Activated gamma-delta T cell (primary cell): ENCODE data around the gene PEDS1.
"Not testable (repeated sequence)": the region's sequence is repeated elsewhere in the genome, so short reads cannot be mapped to it uniquely, and the experiment has no call there.

ENCODE experiments used
- DNase-seq: peaks from one replicate; lab custom pipeline; 2025; lab: John Stamatoyannopoulos, UW

The PEDS1 gene

DNA sequence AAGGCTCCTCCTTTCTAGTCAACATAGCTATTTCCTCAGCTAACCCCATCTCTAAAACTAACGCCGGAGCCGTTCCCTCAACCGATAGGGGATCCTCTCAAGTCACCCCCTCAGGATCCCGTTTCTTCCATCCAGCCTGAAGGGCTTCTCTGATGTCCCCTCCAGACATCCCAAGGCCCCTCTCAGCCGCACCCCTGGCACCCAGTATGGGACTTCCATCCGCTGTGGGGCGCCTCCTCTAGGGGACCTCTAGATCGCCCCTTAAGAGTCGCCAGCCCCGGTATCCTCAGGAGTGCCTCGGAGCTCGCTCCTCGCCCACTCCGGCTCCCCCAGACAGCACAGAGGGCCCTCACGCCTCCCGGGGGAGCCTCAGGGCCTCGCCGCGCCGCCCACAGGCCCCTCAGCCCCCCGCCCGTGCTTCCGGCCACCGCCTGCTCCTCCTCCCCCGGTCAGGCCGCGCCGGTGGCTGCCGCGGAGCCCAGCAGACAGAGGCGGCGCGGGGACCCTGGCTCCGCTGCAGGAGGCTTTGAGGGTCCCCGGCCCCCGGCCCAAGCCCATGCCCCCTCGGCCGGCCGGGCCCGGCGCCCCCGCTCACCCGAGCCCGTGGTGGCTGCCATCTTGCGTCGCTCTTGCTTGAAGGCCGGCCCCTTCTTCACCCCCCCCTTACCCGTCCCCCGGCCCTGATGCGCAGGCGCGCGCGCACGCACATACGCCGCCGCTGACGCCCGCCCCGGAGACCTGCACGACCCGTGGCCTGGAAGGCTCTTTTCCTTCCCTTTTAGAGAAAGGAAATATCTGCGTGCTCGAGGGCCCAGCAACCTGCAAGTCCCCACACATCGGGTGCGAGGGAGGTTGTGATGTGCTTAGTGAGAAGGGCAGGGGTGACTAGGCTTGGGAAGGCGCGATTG is 40.8 kb downstream of the PEDS1 start, which contains the start of gene UBE2V1:
Gene UBE2V1 (minus strand): TSS at position 639 of the 908 bp plus-strand sequence. CDS start 22 bp downstream, at position 617.
- peak; percentile 89 for DNase-seq

- DNase-seq, result no peak
These were observed 41.6 kb downstream of the PEDS1 start for GRCh38 chr20:50111829-50112495.

- DNase-seq, result no peak
These were observed 42.2 kb downstream of the PEDS1 start for GRCh38 chr20:50111120-50111828.

DNA sequence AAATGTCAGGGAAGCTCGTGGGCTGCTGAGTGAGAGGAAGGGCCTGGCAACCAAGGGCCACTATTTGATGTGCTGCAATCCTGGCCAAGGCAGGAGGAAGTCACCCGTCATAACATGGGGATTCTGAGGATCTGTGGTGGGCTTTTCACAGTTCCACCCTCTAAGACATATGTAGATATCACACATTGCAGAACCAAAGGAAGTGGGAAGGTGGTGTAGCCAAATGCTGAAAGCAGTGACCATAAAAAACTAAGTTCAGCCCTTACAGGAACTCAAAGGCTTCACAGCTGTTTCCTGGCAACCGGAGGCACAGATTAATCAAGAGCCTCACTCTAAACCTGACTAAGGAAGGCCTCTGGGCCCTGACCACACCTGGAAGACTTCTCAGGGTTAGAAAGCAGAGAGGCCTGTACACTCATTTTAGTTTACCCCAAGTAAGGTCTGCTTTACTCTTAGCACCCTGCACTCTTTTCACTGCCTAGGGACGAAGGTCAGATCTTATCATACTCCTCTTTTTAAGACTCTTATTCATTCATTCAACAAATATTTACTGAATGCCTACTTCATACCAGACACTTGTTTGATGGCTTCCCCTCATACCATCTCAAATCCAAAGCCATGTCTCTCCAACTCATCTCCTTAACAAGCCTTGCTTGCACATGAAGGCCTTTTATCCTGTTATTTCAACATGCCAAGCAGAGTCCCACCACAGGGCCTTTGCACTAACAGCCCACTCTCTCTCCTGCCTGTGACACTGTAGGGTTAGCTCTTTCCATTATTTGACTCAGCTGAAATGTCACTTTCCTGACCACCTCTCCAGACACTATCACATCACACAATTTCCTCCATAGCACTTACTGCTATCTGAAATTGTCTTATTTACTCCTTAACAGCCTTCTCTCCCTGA is 43.1 kb downstream of the PEDS1 start:
- no peak for DNase-seq

DNA sequence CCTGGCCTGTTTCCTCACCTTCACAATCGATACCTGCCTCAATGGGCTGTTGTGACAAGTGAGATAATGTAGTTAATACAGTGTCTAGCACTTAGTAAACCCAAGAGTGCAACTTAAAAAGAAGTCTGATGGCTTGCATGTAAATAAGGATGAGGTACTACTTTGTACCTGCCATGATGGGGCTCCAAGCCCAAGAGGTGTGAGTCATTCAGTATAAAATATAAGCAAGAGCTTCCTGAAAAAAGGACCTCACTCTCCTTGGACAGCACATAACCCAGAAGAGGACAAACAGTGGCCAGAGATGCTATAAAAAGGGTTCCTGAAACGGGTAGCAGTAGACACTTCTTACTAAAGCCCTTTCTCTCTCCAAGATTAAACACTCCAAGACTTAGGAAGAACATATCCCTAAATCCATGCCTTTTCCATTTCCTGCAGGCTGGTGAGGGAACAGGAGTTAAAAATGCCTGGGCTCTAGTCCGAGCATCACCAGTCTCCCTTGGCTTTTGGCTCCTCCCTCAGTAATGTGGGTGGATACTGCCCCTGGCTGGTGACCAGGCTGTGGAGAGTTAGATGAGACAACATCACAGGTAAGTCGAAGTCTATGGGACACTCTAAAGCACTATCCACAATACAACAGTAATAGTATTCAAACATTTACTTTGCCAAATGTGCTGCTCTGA is 44.8 kb downstream of the PEDS1 start:
- DNase-seq, result no peak

DNA sequence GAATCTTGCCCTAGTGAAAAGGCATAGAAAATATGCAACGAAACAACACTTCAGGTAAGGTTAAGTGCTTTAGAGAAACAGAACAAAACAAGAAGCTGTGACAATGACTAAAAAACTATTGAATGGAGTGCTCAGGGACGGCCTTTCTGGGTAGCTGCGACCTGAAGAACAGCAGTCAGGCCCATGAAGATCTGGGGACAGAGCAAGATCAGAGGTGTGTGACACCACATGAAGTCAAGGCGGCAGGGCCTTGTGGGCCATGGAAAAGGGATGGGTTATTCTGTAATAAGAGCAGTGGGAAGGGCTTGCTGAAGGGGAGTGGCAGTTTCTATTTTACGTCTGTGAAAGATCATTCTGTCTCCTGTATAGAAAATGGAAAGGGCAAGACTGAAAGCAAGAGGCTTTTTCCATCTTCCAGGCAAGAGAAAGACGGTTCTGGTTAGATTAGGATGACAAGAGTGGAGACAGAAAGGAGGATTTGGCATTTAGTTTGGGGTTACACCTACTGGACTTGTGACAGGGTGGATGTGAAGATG is 45.7 kb downstream of the PEDS1 start:
- DNase-seq, result no peak

DNA sequence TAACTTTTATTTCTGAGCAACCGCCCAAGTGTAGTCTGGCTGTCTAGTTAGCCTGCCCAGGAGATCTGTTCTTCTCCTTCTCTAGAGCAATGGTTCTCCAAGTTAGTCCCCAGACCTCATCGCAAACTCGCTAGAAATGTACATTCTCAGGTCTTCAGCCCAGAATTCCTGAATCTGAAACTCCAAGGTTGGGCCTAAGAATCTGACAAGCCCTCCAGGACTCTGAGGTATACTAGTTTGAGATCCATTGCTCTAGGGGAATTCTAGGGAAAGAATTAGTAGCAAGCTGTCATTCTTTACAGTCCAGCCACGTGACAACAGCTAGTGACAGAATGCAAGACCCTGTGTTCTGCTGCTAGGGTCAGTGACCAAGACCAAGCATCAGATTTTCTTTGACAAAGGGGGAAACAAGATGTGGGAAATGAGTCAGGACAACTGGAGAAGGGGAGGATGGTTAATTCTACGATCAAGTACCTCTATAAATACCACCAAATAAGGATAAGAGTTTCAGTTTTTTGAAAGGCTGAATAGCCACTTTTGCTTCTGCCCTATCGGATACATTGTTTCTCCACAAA is 46.4 kb downstream of the PEDS1 start:
- no peak for DNase-seq

GRCh38 chr20:50106669-50107068 is 46.9 kb downstream of the PEDS1 start:
- not testable (repeated sequence) for DNase-seq
